ENCODE data around the gene ARHGAP45. TPM values are rescaled to one million over a fixed set of nuclear protein-coding genes. Genes with fewer than 3 reads are reported as not detected.

The ARHGAP45 gene
- total and polyA plus RNA-seq, 4 donors, result 3.3 to 27.5 (median 9.7) TPM

GRCh38 chr19:1074544-1075283 lies 7.7 kb downstream of the ARHGAP45 start (continued):
- TF ChIP-seq, protein P1, sequence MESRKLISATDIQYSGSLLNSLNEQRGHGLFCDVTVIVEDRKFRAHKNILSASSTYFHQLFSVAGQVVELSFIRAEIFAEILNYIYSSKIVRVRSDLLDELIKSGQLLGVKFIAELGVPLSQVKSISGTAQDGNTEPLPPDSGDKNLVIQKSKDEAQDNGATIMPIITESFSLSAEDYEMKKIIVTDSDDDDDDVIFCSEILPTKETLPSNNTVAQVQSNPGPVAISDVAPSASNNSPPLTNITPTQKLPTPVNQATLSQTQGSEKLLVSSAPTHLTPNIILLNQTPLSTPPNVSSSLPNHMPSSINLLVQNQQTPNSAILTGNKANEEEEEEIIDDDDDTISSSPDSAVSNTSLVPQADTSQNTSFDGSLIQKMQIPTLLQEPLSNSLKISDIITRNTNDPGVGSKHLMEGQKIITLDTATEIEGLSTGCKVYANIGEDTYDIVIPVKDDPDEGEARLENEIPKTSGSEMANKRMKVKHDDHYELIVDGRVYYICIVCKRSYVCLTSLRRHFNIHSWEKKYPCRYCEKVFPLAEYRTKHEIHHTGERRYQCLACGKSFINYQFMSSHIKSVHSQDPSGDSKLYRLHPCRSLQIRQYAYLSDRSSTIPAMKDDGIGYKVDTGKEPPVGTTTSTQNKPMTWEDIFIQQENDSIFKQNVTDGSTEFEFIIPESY (IDR thresholded peaks at IDR 0.05), result no peak
- TF ChIP-seq RAD21 (IDR thresholded peaks at IDR 0.05) (no peak), RXRA (IDR thresholded peaks at IDR 0.05) (no peak)

- peaks cover 0 to 4% (median 1%) of the 10 kb centered on the region in 4 donors for H3K36me3 ChIP-seq (ENCODE audit: control insufficient read depth in 4 of 4, insufficient read depth in 3 of 4, low read depth in 1 of 4, low read length in 3 of 4)
- no peak overlapping the region for H3K4me3 ChIP-seq (ENCODE audit: low read depth in 1 of 3, low read length in 3 of 3)
- WGBS, result 82% methylated on average over 4 of the region's 4 CpGs
These were observed 9.0 kb downstream of the ARHGAP45 start for GRCh38 chr19:1076046-1076386.

GRCh38 chr19:1076951-1077350 lies 10.0 kb downstream of the ARHGAP45 start:
- peaks cover 0 to 4% (median 1%) of the 10 kb centered on the region in 4 donors for H3K36me3 ChIP-seq (ENCODE audit: control insufficient read depth in 4 of 4, insufficient read depth in 3 of 4, low read depth in 1 of 4, low read length in 3 of 4)
- H3K27ac ChIP-seq (ENCODE audit: low read depth in 1 of 2, low read length in 2 of 2), result peak overlapping the region; percentile 5 to 35
- H3K4me3 ChIP-seq (ENCODE audit: low read depth in 1 of 3, low read length in 3 of 3), result peak overlapping the region in 2 of 3 donors; percentile 22 to 37
- peaks cover 4 to 33% (median 17%) of the 10 kb centered on the region in 4 donors for H3K4me1 ChIP-seq (ENCODE audit: control insufficient read depth in 4 of 4, insufficient read depth in 4 of 4, low read length in 3 of 4)
- no peaks in the 10 kb centered on the region for H3K9me3 ChIP-seq (ENCODE audit: control insufficient read depth in 4 of 4, low read length in 3 of 4)
- WGBS, result 43% methylated on average over 16 of the region's 16 CpGs
- H3K27me3 ChIP-seq (ENCODE audit: control insufficient read depth in 4 of 4, insufficient read depth in 4 of 4, low read length in 3 of 4), result no peaks in the 10 kb centered on the region
- no peak overlapping the region for H3K9ac ChIP-seq (ENCODE audit: low read depth in 1 of 2, low read length in 2 of 2)
- no peak for DNase-seq (ENCODE audit: low spot score)
- TF ChIP-seq HNF4A (conservative IDR thresholded peaks at IDR 0.05) (no peak), RAD21 (IDR thresholded peaks at IDR 0.05) (peak in 1 of 2 donors; percentile 18)

More at GRCh38 chr19:1076046-1076386, 9.0 kb downstream of the ARHGAP45 start:
- H3K4me1 ChIP-seq (ENCODE audit: control insufficient read depth in 4 of 4, insufficient read depth in 4 of 4, low read length in 3 of 4), result peaks cover 6 to 32% (median 14%) of the 10 kb centered on the region in 4 donors
- no peak overlapping the region for H3K27ac ChIP-seq (ENCODE audit: low read depth in 1 of 2, low read length in 2 of 2)
- no peak overlapping the region for H3K9ac ChIP-seq (ENCODE audit: low read depth in 1 of 2, low read length in 2 of 2)
- no peaks in the 10 kb centered on the region for H3K9me3 ChIP-seq (ENCODE audit: control insufficient read depth in 4 of 4, low read length in 3 of 4)
- H3K27me3 ChIP-seq (ENCODE audit: control insufficient read depth in 4 of 4, insufficient read depth in 4 of 4, low read length in 3 of 4), result no peaks in the 10 kb centered on the region
- TF ChIP-seq EGR1 (IDR thresholded peaks at IDR 0.05; ENCODE audit: low read depth in 2 of 2) (no peak), FOXA1 (IDR thresholded peaks at IDR 0.05) (no peak), SP1 (IDR thresholded peaks at IDR 0.05) (no peak), HNF4A (conservative IDR thresholded peaks at IDR 0.05) (no peak), RAD21 (IDR thresholded peaks at IDR 0.05) (no peak), RXRA (IDR thresholded peaks at IDR 0.05) (no peak), GABPA (IDR thresholded peaks at IDR 0.05 in 1 of 2, conservative IDR thresholded peaks at IDR 0.05 in 1 of 2) (no peak), HNF4G (IDR thresholded peaks at IDR 0.05) (no peak), MAX (IDR thresholded peaks at IDR 0.05) (no peak), FOXA2 (IDR thresholded peaks at IDR 0.05) (no peak), JUND (IDR thresholded peaks at IDR 0.05) (no peak), TAF1 (conservative IDR thresholded peaks at IDR 0.05) (no peak)
- TF ChIP-seq, protein P1 (IDR thresholded peaks at IDR 0.05), result no peak
- no peak for DNase-seq (ENCODE audit: low spot score)
